ENCODE results near the gene AFAP1L1.

Gene AFAP1L1

DNA sequence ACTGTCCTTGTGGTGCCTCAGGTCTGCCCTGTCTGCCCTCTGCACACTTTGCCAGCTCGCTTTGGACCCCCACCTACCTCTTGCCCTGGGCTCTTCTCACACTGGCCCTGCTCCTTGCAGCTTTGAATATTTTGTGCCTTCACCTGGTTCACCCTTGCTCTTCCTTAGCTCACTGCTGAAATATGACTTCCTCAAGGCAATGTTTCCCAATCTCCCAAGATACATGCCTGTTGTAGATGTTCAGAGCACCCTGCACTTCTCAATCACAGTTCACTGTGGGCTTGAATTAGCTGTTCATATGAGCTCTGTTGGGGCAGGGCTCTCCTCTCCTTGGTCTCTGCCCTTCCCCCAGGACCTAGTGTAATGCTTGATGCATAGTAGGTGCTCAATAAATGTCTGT, 8.0 kb downstream of the AFAP1L1 start:
- no peak for DNase-seq
- in situ Hi-C loops (cut with HindIII; ENCODE audit: low pct_ligation_motif_present, low pct_unique_long_range_greater_than_20kb, low sequenced_read_pairs): no loop called here

DNA sequence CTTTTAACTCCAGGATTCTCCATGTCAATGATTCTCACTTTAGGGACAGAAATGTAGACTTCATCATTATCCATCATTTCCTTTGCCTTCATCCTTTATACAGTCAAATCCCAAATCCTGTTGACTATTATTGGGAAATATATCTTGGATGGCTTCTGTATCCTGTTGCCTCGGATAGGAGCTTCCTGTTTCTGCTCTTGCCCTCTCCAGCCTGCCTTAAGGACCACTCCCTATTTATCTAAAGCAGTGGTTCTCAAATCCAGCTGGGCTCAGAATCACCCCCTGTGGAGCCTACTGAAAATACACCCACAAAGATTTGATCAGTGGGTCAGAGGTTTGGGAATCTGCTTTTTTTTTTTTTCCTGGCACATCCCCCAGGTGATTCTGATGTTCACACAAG, 8.5 kb downstream of the AFAP1L1 start:
- DNase-seq: no peak

DNA sequence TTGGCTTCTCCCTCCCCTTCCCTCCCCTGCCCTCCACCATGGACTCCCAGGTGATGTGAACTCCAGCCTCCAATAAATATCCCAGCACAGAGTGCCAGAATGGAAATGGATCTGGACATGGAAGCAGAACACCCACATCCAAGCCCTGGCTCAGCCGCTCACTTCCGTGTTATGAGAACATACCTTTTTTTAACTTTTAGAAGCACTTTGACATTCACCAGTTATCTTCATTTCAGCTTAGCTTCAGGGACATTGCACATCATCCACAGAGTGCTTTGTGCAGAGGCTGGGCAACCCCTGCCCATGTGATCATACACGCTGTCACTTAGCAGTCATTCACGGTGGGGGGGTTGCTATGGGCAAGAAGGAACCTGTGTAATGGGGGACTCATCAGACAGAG, 9.1 kb downstream of the AFAP1L1 start:
- no peak for DNase-seq
- in situ Hi-C loops (cut with HindIII; ENCODE audit: low pct_ligation_motif_present, low pct_unique_long_range_greater_than_20kb, low sequenced_read_pairs): no loop called here

More for the DNA sequence above, 8.5 kb downstream of the AFAP1L1 start:
- in situ Hi-C loops (cut with HindIII; ENCODE audit: low pct_ligation_motif_present, low pct_unique_long_range_greater_than_20kb, low sequenced_read_pairs): no loop called here

DNA sequence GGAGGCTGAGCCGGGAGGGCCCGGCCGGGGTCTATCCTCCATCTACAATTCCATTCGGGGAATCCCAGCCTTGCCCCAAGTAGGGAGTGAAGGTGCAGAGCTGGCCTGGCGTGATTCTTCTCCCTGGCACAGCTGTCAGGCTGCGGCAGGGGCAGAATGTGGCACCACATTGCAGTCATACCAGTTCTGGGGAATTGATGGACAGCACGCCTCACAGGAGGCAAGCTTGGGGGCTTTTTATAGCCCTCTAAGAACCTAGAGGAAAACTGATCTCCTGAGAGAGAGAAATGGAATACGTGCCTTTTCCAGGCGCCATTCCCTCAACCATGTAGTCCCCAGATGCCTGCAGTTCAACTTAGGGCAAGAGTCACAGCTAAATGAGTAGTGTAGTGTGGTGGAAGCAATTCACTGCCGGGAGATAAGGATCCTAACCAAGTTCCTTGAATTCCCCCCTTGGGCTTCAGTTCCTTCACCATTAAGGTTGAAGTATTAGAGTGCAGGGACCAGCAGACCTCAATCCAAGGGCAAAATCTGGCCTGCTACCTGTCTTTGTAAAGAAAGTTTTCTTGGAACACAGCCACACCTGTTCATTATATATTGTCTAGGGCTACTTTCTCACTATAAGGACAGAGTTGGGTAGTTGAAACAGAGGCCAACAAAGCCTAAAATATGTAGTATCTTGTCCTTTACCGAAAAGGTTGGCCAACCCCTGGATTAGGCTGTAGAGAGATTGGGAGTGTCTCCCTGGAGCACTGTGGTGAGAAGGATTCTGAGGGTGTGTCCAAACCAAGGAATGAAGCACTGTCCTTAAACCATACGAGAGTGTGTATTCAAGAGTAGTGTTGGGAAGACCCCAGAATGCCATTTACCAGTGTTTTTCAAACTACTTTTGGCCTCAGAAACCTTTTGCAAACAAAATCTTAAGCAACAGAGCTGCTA, 10.6 kb downstream of the AFAP1L1 start:
- in situ Hi-C loops (cut with HindIII; ENCODE audit: low pct_ligation_motif_present, low pct_unique_long_range_greater_than_20kb, low sequenced_read_pairs): no loop called here
- no peak for DNase-seq

DNA sequence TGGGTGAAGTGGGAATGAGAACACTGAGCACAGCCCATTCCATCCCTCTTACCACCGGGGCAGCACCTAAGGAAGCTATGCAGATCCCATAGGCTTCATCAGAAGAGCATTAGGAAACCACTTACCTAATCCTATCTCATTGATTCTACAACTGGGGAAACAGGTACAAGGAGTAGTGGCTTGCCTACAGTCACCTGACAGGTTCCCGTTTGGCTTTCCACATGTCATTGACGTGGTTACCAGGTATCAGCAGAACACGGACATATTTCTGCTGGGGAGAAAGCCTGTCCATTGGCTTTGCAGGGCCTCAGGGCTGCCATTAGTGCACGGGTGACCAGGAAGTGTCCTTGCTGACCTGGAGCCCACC, 11.3 kb downstream of the AFAP1L1 start:
- in situ Hi-C loops (cut with HindIII; ENCODE audit: low pct_ligation_motif_present, low pct_unique_long_range_greater_than_20kb, low sequenced_read_pairs): no loop called here
- DNase-seq: no peak

DNA sequence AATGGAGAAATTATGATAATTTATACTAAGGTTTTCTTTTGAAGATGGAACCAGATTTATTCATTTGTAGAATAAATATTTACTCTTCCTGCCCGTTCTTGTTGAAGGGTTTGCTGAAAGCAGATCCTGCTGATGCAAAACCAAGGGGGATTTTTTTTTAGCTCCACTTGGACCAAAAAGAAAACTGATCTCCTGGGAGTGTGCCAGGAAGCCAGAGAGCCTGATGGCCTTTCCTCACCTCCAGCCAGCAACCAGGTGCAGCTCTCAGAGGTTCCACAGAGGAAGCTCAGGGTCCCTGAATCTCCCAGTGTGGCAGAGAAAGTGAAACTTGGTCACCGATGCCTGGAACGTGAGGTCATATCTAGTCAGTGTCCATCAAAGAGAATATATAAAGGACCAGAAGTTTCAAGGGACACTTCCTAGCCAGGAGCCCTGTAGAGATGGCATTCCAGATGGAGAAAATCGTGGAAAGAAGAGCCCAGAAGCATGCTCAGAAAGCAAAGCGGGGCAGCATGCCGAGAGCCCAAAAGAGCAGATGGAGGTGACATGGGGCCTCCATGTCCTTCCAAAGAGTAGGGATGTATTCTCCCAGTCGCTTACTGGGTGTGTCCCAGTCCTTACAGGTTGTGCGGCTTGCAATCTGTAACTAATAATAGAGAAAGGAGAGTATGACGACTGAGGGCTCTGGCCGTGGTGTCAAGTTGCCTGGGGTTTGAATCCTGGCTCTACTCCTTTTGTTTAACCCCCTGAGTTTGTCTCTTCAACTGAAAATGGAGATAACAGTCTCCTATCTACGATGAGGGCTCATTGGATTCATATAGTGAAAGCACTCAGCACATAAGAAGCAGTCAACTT, 12.2 kb downstream of the AFAP1L1 start:
- DNase-seq: no peak
- in situ Hi-C loops (cut with HindIII; ENCODE audit: low pct_ligation_motif_present, low pct_unique_long_range_greater_than_20kb, low sequenced_read_pairs): no loop called here

DNA sequence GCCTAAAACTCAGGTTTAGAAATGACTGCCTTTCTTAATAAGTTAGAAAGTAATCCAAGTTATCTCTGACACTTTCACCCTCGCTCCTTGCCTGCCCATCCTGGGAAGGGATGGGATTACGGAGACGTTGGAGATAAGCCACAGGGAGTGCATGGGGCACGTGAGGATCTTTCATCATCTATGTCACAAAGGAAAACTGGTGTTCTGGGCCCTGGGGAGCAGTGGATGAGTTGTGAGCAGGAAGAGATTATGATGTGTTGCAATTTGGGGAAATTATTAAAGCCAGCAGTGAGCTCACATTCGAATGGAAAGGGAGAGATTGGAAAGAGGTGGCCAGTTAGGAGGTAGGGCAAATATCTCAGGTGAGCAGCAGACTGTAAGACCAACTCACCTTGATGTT, 12.8 kb downstream of the AFAP1L1 start:
- DNase-seq: no peak
- in situ Hi-C loops (cut with HindIII; ENCODE audit: low pct_ligation_motif_present, low pct_unique_long_range_greater_than_20kb, low sequenced_read_pairs): no loop called here

DNA sequence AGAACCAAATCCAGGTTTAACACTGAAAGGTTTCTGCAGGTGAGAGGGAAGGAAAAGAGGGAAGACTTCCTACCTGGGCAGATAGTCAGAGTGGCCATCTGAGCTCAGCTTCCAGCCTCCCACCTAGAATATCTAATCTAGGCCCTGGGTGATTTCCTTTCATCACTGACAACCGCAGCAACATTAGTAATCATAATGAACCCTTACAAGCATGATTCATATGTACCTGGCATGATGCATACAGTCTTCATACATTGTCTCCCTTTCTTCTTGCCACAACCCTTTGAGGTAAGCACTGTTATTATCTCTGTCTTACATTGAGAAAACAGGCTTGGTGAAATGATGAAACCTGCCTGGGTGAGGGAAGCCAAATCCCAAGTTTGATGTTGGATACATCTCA, 13.5 kb downstream of the AFAP1L1 start:
- DNase-seq: no peak
- in situ Hi-C loops (cut with HindIII; ENCODE audit: low pct_ligation_motif_present, low pct_unique_long_range_greater_than_20kb, low sequenced_read_pairs): no loop called here

DNA sequence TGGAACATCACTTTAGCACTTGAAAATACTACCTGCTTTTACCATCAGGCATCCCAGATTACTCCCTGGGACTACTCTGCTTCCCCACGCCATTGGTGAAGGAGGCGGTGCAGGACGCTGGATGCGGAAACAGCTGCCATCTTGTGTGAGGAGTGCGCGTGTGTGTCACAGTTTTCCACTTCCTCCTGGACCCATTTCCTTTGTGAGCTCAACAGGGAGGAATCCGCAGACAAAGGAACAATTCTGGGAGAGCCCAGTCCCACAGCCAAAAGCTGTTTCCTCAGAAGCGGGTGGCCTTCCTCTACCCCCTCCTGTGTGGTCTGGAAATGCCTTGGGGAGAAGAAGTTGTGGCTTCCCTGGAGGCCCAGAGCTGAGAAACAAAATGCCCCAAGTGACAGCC, 16.8 kb downstream of the AFAP1L1 start:
- DNase-seq: no peak
- in situ Hi-C loops (cut with HindIII; ENCODE audit: low pct_ligation_motif_present, low pct_unique_long_range_greater_than_20kb, low sequenced_read_pairs): no loop called here

DNA sequence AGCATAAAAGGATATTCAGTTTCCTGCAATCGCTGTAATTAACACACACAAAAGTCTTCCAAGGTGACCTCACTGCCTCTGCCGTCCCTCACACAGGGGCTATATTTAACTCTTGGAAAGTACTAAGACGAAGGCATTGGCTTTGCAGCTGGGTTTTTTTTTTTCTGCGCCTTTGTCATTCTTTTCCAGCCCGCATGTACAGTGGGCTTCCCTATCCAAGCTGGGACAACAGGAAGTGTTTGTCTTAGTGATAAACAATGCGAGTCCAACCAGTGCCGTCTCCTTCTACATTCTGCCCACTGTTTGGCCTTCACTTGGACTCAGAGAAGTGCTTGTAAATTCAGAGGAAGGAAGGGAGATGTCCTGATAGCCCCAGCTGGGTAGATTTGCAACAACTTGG, 17.6 kb downstream of the AFAP1L1 start:
- in situ Hi-C loops (cut with HindIII; ENCODE audit: low pct_ligation_motif_present, low pct_unique_long_range_greater_than_20kb, low sequenced_read_pairs): no loop called here
- no peak for DNase-seq

DNA sequence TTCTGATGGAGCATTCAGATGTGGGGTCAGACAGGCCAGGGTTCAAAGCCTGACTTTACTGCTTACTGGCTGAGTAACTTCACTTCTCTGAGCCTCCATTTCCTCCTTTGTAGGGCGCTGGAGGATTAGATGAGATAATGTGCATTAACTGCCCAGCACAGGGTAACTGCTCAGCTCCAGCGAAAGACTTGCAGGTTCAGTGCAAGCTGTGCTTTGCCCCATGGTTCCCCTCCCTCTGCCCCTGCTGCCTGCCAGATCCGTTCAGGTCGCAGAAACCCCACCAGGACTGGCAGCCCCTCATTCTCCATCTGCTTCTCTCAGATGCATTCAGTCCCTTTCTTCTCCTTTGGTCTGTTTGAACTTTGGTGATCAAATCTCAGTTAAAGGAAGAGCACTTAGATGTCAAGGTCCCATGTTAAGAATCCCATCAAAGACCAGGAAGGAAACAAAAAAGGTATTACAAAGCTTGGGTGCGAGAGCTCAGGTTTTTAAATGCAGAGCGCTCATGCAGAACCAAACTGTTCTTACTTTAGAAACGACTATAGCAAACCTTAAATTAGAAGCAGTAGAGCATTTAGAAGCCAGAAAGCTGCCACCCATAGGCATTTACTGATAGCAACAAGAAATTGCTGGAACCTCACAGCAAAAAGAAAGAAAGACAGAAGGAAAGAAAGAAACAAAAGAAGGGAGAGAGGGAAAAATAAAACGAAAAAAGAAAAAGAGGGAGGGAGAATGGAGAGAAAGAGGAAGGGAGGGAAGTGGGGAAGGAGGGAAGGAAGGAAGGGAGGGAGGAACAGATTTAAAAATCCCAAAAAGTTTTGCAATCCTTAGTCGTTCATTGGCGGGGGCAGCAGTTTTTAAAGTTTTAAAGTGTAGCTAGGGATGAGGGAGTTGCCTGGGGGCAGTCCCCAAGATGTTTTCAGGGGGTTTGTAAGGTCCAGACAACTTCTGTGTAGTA, 23.5 kb downstream of the AFAP1L1 start:
- in situ Hi-C loops (cut with HindIII; ENCODE audit: low pct_ligation_motif_present, low pct_unique_long_range_greater_than_20kb, low sequenced_read_pairs): no loop called here
- DNase-seq: no peak

DNA sequence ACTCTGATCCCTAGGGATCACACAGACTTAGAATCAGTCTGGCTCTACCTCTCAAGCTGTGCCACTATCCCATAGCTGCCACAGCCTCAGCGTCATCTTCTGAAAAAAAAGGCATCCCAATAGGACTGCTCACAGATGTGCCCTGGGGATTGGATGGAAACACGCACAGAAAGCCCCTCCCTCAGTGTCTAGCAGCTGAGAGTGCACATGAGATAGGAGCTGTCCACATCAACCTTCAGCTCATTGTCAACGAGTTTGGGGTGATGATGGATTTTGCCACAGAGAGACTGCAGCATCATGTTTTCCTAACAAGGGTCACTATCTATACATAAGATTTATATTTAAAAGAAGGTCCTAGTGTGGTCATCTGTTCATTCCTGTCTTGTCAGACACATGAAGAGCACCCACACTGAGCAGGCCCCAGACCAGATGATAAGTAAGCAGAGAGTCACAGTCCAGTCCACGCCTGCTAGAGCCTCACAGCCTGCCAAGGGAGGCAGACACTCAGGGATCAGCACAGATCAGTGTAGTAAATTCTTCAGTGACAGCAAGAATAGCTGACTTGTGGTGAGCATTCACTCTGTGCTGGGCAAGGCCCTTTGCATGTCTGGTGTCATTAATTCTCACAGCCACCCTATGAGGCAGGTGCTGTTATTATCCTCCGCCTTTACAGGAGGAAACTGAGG, 25.8 kb downstream of the AFAP1L1 start:
- no peak for DNase-seq
- in situ Hi-C loops (cut with HindIII; ENCODE audit: low pct_ligation_motif_present, low pct_unique_long_range_greater_than_20kb, low sequenced_read_pairs): no loop called here

DNA sequence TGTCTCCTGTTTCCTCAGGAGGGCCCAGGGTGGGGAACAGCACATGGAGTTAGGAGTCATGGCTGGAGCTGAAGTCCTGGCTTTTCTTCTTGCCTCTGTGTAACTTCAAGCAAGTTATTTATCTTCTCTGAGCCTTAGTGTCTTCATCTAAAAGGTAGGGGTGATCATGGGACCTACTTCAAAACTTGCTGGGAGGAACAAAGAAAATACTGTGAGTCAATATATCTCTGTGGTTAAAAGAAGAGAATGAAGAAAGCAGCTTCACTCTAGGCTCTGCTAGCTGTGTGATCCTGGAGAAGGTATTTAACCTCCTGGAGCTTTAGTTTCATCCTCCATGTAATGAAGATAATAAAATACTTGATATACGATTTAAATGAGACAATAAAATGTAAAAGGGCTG, 26.5 kb downstream of the AFAP1L1 start:
- in situ Hi-C loops (cut with HindIII; ENCODE audit: low pct_ligation_motif_present, low pct_unique_long_range_greater_than_20kb, low sequenced_read_pairs): no loop called here
- no peak for DNase-seq

DNA sequence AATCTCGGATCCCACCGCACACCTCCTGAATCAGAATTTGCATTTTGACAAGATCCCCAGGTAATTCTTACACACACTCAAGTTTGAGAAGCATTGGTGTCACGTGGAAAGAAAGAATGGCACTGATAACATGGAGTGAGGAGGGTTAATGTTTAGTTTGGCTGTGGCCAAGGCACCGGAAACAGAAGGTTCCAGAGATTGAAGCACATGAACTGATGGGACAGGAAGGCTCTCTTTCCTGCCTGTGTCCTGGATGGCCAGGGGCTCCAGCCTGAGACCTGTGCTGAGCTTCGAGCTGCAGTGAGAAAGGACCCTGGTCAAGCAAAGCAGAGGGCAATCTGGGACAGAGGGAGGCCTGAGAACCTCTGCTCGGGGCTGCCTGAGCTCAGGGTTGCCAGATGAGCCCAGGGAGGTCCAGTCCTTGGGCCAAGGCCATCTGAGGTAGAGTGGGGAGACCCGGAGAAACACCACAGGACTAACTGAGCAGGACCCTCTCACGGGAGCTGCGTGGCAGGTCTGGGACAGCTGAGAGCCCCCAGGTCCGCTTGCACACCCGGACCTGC, 27.3 kb downstream of the AFAP1L1 start:
- in situ Hi-C loops (cut with HindIII; ENCODE audit: low pct_ligation_motif_present, low pct_unique_long_range_greater_than_20kb, low sequenced_read_pairs): no loop called here
- no peak for DNase-seq

DNA sequence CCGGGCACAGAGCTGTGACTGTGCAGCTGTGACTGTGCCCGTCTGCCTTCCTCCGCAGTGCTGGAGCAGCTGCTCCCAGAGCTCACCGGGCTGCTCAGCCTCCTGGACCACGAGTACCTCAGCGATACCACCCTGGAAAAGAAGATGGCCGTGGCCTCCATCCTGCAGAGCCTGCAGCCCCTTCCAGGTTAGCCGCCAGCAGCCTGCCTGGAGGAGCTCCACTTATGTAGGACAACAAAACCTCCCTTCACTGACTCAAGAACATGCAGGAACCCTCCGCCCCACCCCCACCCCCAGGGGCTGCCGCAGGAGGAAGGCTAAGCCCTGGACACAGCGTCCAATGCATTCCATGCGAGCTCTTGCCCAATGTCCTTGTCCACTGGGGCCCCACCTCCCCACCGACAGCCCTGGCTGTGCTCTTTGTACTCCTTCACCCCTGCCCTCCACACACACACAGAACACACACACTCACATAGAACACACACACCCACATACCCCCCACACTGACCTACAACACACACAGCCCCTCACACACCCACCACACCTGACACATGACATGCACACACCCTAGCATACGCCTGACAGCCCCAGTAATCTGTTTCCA, 27.9 kb downstream of the AFAP1L1 start:
- in situ Hi-C loops (cut with HindIII; ENCODE audit: low pct_ligation_motif_present, low pct_unique_long_range_greater_than_20kb, low sequenced_read_pairs): no loop called here
- DNase-seq: no peak

DNA sequence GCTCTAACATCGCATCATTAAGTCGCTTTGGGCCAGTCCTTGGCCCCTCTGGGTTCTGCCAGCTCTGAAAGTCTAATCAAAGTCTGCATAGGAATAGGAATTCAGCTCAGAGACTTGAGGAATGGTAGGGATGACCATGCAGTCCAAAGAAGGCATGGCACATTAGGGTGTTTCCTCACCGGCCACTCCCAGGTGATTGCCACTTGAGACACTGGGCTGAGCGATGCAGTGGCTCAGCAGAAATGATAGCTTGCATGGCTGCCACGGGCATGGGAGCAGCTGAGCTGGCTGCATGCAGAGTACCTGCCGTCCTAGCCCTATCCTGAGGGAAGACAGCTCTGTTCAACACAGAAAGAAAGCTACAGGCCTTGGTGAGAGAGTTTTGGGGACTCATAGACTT, 28.8 kb downstream of the AFAP1L1 start:
- no peak for DNase-seq
- in situ Hi-C loops (cut with HindIII; ENCODE audit: low pct_ligation_motif_present, low pct_unique_long_range_greater_than_20kb, low sequenced_read_pairs): no loop called here

DNA sequence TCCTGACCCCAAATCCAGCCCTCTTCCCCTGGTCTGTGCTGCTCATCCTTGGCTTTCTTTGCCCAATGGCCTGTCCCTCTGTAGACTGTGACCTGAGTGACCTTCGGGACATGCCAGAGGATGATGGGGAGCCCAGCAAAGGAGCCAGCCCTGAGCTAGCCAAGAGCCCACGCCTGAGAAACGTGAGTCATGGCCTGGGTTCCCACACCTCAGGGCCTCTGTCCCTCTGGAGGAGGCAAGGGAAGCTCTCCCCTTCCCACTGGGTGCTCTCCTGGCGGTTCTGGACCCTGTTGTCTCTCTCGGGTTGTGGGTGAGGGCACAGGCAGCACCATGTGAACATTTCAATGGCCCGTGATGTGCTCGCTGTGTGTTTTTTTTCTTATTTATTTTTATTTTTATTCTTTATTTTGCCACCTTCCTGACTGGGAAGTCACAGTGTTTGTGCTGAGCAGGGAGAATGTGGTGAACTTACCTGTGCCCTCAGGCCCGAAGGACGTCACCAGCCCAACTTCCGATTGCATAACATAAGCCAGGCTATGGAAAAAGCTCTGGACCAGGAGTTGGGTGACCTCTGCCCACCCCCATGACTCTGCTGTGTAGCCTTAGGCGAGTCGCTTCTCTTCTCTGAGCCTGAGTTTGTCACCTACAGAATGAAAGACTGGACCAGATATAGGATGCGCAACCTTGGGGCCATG, 29.5 kb downstream of the AFAP1L1 start:
- no peak for DNase-seq
- in situ Hi-C loops (cut with HindIII; ENCODE audit: low pct_ligation_motif_present, low pct_unique_long_range_greater_than_20kb, low sequenced_read_pairs): no loop called here
